Cardiac fibroblast (primary cell): ENCODE results near the gene PCDH1.

Experiments
- DNase-seq, 2 donors: peaks; one replicate each; pipeline versions ENCODE4 v3.0.0 to v3.0.0-alpha.2; 2010; ENCODE audit warnings: low read depth in 2 of 2
- H3K4me3 ChIP-seq, 2 donors: replicated peaks in 1 of 2; 1 replicate in 1 of 2; 2 replicates in 1 of 2; pipeline ENCODE4 v1.5.1; 2011; ENCODE audit warnings: low read depth in 2 of 2, low read length in 2 of 2, mild to moderate bottlenecking in 2 of 2, moderate library complexity in 1 of 2
- TF ChIP-seq, protein P1 (sequence below): IDR thresholded peaks from one replicate; pipeline ENCODE4 v1.5.1; 2011; ENCODE audit warnings: low read depth, mild to moderate bottlenecking, low read length, inconsistent platforms

Gene PCDH1

DNA sequence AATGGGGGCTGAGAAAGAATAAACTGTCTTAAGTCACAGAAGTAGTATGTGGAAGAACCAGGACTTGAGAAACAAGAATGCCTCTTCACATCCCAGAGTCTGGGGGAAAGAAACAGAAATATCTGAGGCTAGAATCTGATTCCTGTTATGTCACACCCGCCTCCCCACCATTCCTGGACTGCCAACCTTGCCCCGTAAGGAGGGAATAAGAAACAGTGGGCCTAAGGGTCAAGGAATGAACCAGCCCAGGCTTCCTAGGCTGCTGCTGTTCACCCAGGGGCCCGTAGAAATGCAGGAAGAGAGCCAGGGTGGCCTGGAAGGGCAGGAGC, 4.3 kb downstream of the PCDH1 start:
- no peak overlapping the region for H3K4me3 ChIP-seq
- TF ChIP-seq, protein P1, sequence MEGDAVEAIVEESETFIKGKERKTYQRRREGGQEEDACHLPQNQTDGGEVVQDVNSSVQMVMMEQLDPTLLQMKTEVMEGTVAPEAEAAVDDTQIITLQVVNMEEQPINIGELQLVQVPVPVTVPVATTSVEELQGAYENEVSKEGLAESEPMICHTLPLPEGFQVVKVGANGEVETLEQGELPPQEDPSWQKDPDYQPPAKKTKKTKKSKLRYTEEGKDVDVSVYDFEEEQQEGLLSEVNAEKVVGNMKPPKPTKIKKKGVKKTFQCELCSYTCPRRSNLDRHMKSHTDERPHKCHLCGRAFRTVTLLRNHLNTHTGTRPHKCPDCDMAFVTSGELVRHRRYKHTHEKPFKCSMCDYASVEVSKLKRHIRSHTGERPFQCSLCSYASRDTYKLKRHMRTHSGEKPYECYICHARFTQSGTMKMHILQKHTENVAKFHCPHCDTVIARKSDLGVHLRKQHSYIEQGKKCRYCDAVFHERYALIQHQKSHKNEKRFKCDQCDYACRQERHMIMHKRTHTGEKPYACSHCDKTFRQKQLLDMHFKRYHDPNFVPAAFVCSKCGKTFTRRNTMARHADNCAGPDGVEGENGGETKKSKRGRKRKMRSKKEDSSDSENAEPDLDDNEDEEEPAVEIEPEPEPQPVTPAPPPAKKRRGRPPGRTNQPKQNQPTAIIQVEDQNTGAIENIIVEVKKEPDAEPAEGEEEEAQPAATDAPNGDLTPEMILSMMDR = no peak
- no peak for DNase-seq

DNA sequence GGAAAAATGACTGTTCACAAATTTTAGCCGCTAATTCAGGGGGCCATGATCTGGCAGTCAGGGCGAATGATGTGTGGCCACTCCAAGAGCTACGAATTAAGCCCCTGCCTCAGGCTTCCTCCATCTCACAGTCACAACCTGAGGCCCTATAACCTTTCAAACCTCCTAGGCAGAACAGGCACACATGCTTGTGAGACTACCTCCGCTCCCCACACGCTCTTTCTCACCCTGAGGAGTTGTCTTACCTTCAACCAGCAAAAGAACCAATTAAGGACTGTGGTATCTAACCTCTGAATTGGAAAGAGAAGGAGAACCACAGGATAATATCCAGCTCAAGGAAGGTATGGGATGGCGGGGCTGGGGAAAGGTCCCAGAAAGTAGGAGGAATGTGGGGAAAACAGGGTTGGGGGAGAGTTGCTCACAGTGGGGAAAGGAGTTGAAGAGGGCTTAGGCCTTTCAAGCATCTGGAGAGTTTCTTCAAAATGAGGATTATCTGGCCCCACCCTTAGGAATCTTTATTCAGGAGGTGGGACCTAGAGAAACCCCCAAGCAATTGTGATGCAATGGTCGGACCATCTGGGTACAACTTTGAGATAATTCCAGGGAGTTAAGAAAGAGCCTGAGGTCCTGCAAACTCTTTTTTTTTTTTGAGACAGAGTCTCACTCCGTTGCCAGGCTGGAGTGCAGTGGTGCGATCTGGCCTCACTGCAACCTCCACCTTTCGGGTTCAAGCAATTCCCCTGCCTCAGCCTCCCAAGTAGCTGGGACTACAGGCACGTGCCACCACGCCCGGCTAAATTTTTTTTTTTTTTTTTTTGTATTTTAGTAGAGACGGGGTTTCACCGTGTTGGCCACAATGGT, 5.5 kb downstream of the PCDH1 start:
- TF ChIP-seq, protein P1 = no peak
- DNase-seq = peak; percentile 24 to 25
- no peak overlapping the region for H3K4me3 ChIP-seq

DNA sequence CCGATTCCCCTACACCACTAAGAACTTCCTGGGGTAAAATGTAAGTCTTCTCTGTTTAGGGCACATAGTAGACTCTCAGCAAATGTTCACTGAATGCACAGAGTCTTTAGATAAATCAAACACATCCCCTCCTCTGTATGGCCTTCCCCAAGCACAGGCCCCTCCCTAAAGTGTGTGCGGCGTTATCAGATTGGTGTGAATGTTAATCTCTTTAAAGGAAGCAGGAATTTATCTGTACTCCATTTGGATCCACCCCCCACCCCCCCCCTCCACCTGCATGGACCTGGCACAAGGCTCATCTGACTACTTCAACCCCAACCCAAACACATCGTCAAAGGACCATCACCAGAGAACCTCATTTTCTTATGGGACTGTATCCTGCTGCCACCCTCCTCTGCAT, 6.3 kb downstream of the PCDH1 start:
- DNase-seq = no peak
- H3K4me3 ChIP-seq = no peak overlapping the region
- TF ChIP-seq, protein P1 = no peak

DNA sequence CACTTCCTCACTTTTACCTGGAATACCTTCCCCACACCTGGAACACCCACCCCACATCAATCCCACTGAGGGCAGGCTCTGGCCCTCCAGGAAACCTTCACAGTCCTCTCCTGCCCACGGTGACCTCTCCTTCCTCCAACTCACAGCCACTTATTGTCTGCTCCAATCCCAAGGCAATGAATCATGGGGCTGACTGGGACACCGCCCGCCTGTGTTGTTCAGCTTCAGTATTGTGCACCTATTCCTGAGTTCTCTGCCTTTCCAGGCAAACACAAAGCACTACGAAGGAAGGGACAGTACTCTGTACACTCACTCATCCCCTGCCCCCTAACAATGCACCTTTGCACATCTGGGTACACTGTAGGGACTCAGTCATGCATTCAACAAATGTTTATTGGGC, 7.3 kb downstream of the PCDH1 start:
- DNase-seq = peak in 1 of 2 donors; percentile 64
- H3K4me3 ChIP-seq = no peak overlapping the region
- TF ChIP-seq, protein P1 = no peak

DNA sequence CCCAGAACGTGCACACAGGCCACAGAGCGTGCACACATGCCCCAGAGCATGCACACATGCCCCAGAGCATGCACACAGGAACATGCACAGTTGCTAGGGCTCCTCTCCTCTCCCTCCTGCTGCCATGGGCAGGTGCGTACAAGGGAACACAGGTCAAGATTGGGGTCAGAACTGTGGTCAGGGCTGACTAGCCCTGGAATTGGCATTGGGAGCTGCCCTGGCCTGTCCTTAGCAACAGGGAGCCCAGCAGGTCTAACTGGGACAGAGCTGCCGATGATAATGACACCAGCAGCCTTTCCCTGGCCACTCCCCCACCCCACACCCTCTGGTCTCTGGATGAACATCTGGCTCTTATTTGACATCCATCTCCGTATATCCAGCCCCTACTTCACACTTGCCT, 8.0 kb downstream of the PCDH1 start:
- H3K4me3 ChIP-seq = no peak overlapping the region
- no peak for DNase-seq
- TF ChIP-seq, protein P1 = no peak

DNA sequence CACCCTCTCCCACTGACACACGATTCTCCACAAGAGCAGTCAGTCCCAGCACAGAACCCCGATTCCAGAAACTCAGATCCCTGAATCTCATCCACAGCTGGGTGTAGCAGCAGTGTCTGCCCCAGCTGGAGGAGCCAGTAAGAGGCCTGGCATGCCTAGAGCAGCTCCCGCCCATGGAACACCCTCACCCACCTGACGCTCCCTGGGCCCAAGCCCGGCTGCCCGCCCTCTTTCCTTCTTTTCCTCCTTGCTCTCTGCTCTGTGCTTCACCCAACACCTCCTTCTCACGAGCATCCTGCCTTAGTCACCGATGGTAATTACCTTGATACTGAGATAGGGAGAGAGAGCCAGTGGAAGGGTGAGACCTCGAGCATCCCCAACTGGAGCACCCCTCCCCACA, 8.7 kb downstream of the PCDH1 start:
- H3K4me3 ChIP-seq = no peak overlapping the region
- TF ChIP-seq, protein P1 = no peak
- DNase-seq = no peak

DNA sequence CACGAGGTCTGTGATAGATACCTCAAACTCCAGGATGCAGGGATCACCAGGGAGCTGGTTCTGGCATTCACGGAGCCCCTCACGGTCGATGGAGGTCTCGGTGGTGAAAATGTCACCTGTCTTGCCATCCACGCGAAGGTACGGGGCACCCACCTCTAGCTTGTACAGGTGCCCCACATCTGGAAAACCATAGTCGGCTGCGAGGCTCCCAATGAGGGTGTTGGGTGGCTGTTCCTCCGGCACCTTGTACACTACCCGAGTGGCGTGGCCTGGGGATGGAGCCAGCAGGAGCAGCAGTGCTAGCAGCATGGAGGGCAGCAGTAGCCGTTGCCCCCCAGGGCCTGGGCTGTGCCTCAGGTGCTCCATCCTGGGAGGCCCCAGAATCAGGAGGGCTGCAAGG, 9.2 kb downstream of the PCDH1 start:
- TF ChIP-seq, protein P1 = no peak
- no peak overlapping the region for H3K4me3 ChIP-seq
- no peak for DNase-seq
